Subcutaneous abdominal adipose tissue (tissue), 5 donors: ENCODE results near the gene RRN3.
A peak's percentile ranks its signal among the peaks of the same experiment; 100 is the strongest.
"Not testable (repeated sequence)": the region's sequence is repeated elsewhere in the genome, so short reads cannot be mapped to it uniquely, and the experiment has no call there.

Experiments
- H3K27ac ChIP-seq: one replicate; pipeline ENCODE4 v1.7.0; 2013; ENCODE audit warnings: low read depth, mild to moderate bottlenecking, inconsistent platforms, low read length, moderate library complexity
- H3K27me3 ChIP-seq, 5 donors: one replicate each; pipeline ENCODE4 v1.7.0; 2013; ENCODE audit warnings: low read length in 5 of 5, inconsistent platforms in 1 of 5; ENCODE audit not compliant: control insufficient read depth in 5 of 5, insufficient read depth in 4 of 5
- H3K36me3 ChIP-seq, 5 donors: one replicate each; pipeline ENCODE4 v1.7.0; 2013; ENCODE audit warnings: low read length in 5 of 5; ENCODE audit not compliant: control insufficient read depth in 5 of 5, insufficient read depth in 5 of 5
- H3K4me1 ChIP-seq, 5 donors: one replicate each; pipeline ENCODE4 v1.7.0; 2013; ENCODE audit warnings: low read length in 5 of 5, mild to moderate bottlenecking in 3 of 5, moderate library complexity in 1 of 5; ENCODE audit not compliant: control insufficient read depth in 5 of 5, insufficient read depth in 5 of 5
- H3K4me3 ChIP-seq, 5 donors: one replicate each; pipeline ENCODE4 v1.7.0; 2013; ENCODE audit warnings: low read length in 5 of 5, low read depth in 1 of 5
- H3K9ac ChIP-seq, 5 donors: one replicate each; pipeline ENCODE4 v1.7.0; 2013; ENCODE audit warnings: low read length in 5 of 5, mild to moderate bottlenecking in 4 of 5, moderate library complexity in 3 of 5
- H3K9me3 ChIP-seq, 5 donors: one replicate each; pipeline ENCODE4 v1.7.0; 2013; ENCODE audit warnings: low read length in 5 of 5; ENCODE audit not compliant: control insufficient read depth in 5 of 5
- donor health status: healthy.
- donor health status: healthy.
- donor health status: healthy.
- donor health status: healthy.
- donor health status: healthy.

Gene RRN3

DNA sequence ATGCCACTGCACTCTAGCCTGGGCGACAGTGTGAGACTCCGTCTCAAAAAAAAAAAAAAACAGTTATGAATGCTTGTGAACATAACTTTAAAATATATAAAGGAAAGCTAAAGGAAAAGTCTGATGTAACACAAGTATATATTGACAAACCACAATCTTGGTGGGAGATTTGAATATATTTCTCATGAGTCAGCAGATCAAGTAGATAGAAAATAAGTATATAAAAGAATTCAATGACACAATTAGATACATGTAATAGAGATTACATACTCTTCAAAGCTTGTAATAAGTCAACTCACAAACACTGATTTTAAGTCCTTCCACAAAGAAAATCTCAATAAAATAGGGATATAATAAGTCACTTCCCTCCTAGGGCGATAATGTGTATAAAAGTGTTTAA lies 78.4 kb downstream of the RRN3 start:
- peaks cover 4 to 34% (median 28%) of the 10 kb centered on the region in 5 donors for H3K4me1 ChIP-seq
- H3K27ac ChIP-seq: peak overlapping the region; percentile 69
- peaks cover 5 to 28% (median 14%) of the 10 kb centered on the region in 5 donors for H3K36me3 ChIP-seq
- not testable (repeated sequence) for H3K9me3 ChIP-seq, H3K4me3 ChIP-seq, H3K9ac ChIP-seq, H3K27me3 ChIP-seq

DNA sequence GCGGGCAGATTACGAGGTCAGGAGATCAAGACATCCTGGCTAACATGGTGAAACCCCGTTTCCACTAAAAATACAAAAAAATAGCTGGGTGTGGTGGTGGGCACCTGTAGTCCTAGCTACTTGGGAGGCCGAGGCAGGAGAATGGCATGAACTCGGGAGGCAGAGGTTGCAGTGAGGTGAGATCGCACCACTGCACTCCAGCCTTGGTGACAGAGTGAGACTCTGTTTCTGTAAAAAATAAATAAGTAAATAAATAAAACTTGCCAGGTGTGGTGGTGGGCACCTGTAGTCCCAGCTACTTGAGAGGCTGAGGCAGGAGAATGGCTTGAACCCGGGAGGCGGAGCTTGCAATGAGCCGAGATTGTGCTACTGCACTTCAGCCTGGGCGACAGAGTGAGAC lies 81.1 kb downstream of the RRN3 start:
- H3K9me3 ChIP-seq, H3K27ac ChIP-seq, H3K9ac ChIP-seq, H3K27me3 ChIP-seq, H3K4me3 ChIP-seq: not testable (repeated sequence)
- peaks cover 4 to 38% (median 28%) of the 10 kb centered on the region in 5 donors for H3K4me1 ChIP-seq
- peaks cover 6 to 17% (median 12%) of the 10 kb centered on the region in 5 donors for H3K36me3 ChIP-seq
